B cell (primary cell): Measurements from ENCODE around the gene U2AF1. TPM values are rescaled to one million over a fixed set of nuclear protein-coding genes. Genes with fewer than 3 reads are reported as not detected.
"Not testable (repeated sequence)": the region's sequence is repeated elsewhere in the genome, so short reads cannot be mapped to it uniquely, and the experiment has no call there.

Experiments used
- ATAC-seq: fragments of 200-7000 bp; cut with Tn5 transposase; one replicate; pipeline ENCODE4 v1.10.0; 2021; ENCODE audit warnings: low read depth, mild to moderate bottlenecking, moderate number of reproducible peaks, moderate library complexity
- CTCF ChIA-PET: fragments of 350-600 bp; sonication (Branson Sonifier 250); formaldehyde crosslinking; loops from one replicate; lab custom pipeline; 2021; ENCODE audit warnings: antibody characterized with exemption, inconsistent platforms; lab: Charles Lee
- POLR2A ChIA-PET: fragments of 350-600 bp; sonication (Branson Sonifier 250); formaldehyde crosslinking; loops from one replicate; lab custom pipeline; 2021; ENCODE audit warnings: antibody characterized with exemption; lab: Charles Lee
- DNase-seq: peaks from one replicate; pipeline ENCODE4 v3.0.0; 2013
- H2AFZ ChIP-seq: 2 replicates; pipeline ENCODE4 v1.6.1; 2012; ENCODE audit warnings: mild to moderate bottlenecking, low read depth, low read length; ENCODE audit not compliant: insufficient read depth, poor library complexity, severe bottlenecking
- H3K27ac ChIP-seq, 2 donors: 1 replicate in 1 of 2; 2 replicates in 1 of 2; pipeline ENCODE4 v1.5.1; 2012 to 2013; ENCODE audit warnings: low read length in 2 of 2, mild to moderate bottlenecking in 2 of 2, moderate library complexity in 1 of 2
- H3K27me3 ChIP-seq, 4 experiments: fragments of 200-600 bp in 1 of 4; sonication (generic) in 1 of 4; replicated peaks in 1 of 4; 1 replicate in 2 of 4; 2 replicates in 2 of 4; pipeline versions ENCODE4 v1.6.1 to v1.7.0; 2013 to 2016; ENCODE audit warnings: low read length in 3 of 4, mild to moderate bottlenecking in 2 of 4, mixed read lengths in 1 of 4, moderate library complexity in 1 of 4; ENCODE audit not compliant: insufficient read depth in 4 of 4, control insufficient read depth in 3 of 4; ENCODE audit errors: control extremely low read depth in 1 of 4
- H3K36me3 ChIP-seq, 2 experiments: replicated peaks in 1 of 2; 1 replicate in 1 of 2; 2 replicates in 1 of 2; pipeline versions ENCODE4 v1.6.1 to v1.7.1; 2013; ENCODE audit warnings: low read length in 1 of 2; ENCODE audit not compliant: insufficient read depth in 2 of 2, control insufficient read depth in 1 of 2; ENCODE audit errors: control extremely low read depth in 1 of 2, extremely low read depth in 1 of 2
- H3K4me1 ChIP-seq, 2 donors: fragments of 200-600 bp in 1 of 2; sonication (generic) in 1 of 2; 1 replicate in 1 of 2; 2 replicates in 1 of 2; pipeline versions ENCODE4 v1.5.1 to v1.6.1; 2013 to 2017; ENCODE audit warnings: low read length in 2 of 2; ENCODE audit not compliant: control insufficient read depth in 2 of 2, insufficient read depth in 2 of 2
- H3K4me2 ChIP-seq: replicated peaks from 2 replicates; pipeline ENCODE3; 2012; ENCODE audit warnings: mild to moderate bottlenecking, low read depth, low read length; ENCODE audit not compliant: poor library complexity, severe bottlenecking
- H3K4me3 ChIP-seq, 5 experiments: fragments of 200-600 bp in 1 of 5; sonication (generic) in 1 of 5; 1 replicate in 3 of 5; 2 replicates in 2 of 5; pipeline versions ENCODE4 v1.5.1 to v1.7.0; 2011 to 2016; ENCODE audit warnings: low read length in 4 of 5, mild to moderate bottlenecking in 4 of 5, low read depth in 2 of 5, control low read depth in 1 of 5, moderate library complexity in 1 of 5; ENCODE audit not compliant: insufficient read depth in 1 of 5; ENCODE audit errors: control extremely low read depth in 1 of 5, extremely low read depth in 1 of 5
- H3K79me2 ChIP-seq: fragments of 200-600 bp; sonication (generic); one replicate; pipeline ENCODE4 v1.6.0; 2016; ENCODE audit warnings: low read length; ENCODE audit not compliant: control insufficient read depth, insufficient read depth
- H3K9ac ChIP-seq: fragments of 200-600 bp; sonication (generic); 2 replicates; pipeline ENCODE4 v1.6.1; 2017; ENCODE audit warnings: mild to moderate bottlenecking, low read length, moderate library complexity
- H3K9me3 ChIP-seq, 3 donors: one replicate each; pipeline versions ENCODE4 v1.6.1 to v1.7.1; 2013; ENCODE audit warnings: low read length in 2 of 3; ENCODE audit not compliant: control insufficient read depth in 2 of 3, insufficient read depth in 1 of 3; ENCODE audit errors: control extremely low read depth in 1 of 3
- H4K20me1 ChIP-seq: 2 replicates; pipeline ENCODE4 v1.6.0; 2012; ENCODE audit warnings: mild to moderate bottlenecking, low read length; ENCODE audit not compliant: insufficient read depth, control insufficient read depth, poor library complexity, severe bottlenecking
- H3K27ac Mint-ChIP-seq: one replicate; pipeline ENCODE4 v1.8.0; 2021; ENCODE audit warnings: mixed read lengths
- H3K27me3 Mint-ChIP-seq: one replicate; pipeline ENCODE4 v1.8.0; 2021; ENCODE audit warnings: mixed read lengths
- H3K4me1 Mint-ChIP-seq: one replicate; pipeline ENCODE4 v1.8.0; 2021; ENCODE audit warnings: mixed read lengths
- H3K4me3 Mint-ChIP-seq: one replicate; pipeline ENCODE4 v1.8.0; 2021; ENCODE audit warnings: mixed read lengths
- H3K9me3 Mint-ChIP-seq: one replicate; pipeline ENCODE4 v1.8.0; 2022; ENCODE audit warnings: mixed read lengths; ENCODE audit not compliant: insufficient read depth
- WGBS: methylation state at CpG from one replicate; pipeline ENCODE4 v1.1.5; 2013; ENCODE audit warnings: missing lambda C conversion rate; ENCODE audit not compliant: insufficient coverage; 5-methylcytosine and 5-hydroxymethylcytosine counted together
- intact Hi-C: fragments of 100-400 bp; cut with micrococcal nuclease; formaldehyde crosslinking; loops from one replicate; pipeline ENCODE4 v1.10.0; 2022
- polyA plus RNA-seq: library from polyadenylated mRNA; depleted of rRNA; stranded (reverse); fragments of >200 nt; gene quantifications from 2 replicates; pipeline ENCODE4 v1.2.3, GENCODE V29; 2012
- total RNA-seq, 2 donors: library from RNA; stranded (reverse); fragments of 120-200 nt in 1 of 2; gene quantifications; 1 replicate in 1 of 2; 2 replicates in 1 of 2; pipeline versions ENCODE4 v1.2.3 to v1.2.4, GENCODE V29; 2013 to 2022

Gene U2AF1
- total and polyA plus RNA-seq, 2 donors (not counting 1 experiment from before 2014, with no cell fraction given), result 70.9 to 104 TPM

DNA sequence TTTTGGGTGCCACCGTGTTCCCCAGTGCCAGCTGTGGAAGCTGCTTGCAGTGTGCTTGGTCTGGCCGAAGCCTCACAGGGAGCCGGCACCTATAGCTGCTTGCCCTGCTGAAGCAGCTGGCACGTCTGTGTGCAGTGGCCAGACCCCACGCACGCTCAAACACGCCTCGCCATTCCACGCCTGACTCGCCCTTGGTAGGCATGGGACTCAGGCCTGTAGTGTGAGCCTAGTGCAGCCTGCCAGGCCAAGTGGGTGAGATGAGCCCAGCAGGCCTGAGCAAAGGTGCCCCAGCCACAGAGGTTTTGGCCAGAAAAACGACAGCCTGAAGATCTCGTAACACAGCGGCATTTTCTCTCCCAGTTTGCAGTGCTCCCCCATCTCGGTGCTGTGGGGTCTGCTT is 64.1 kb downstream of the U2AF1 start:
- H2AFZ ChIP-seq, ATAC-seq, H3K9me3 Mint-ChIP-seq, H3K4me2 ChIP-seq, H3K4me3 Mint-ChIP-seq, H3K27me3 Mint-ChIP-seq, H4K20me1 ChIP-seq, H3K27ac ChIP-seq, H3K9ac ChIP-seq, POLR2A ChIA-PET, H3K27me3 ChIP-seq, H3K27ac Mint-ChIP-seq, H3K4me3 ChIP-seq, CTCF ChIA-PET, H3K4me1 Mint-ChIP-seq, H3K36me3 ChIP-seq, H3K79me2 ChIP-seq, H3K4me1 ChIP-seq, DNase-seq, intact Hi-C loops: not testable (repeated sequence)
- H3K9me3 ChIP-seq, result peaks cover 0 to 12% (median 0%) of the 10 kb centered on the region in 3 donors
- over 99% methylated on average over 8 of the region's 14 CpGs for WGBS

Other genes with a start within 250 kb of the U2AF1 start
- gene WDR4, start 228.0 kb downstream of the U2AF1 start, total RNA-seq, result 40.1 TPM in 2 replicates
- gene WDR4, start 228.0 kb downstream of the U2AF1 start, polyA plus RNA-seq, result 17.7 and 20.1 TPM in 2 replicates
- 29.7 and 30.8 TPM in 2 replicates for gene NDUFV3, start 214.3 kb downstream of the U2AF1 start, total RNA-seq
- gene NDUFV3, start 214.3 kb downstream of the U2AF1 start, polyA plus RNA-seq, result 11.6 and 14.0 TPM in 2 replicates
- gene ERVH48-1, start 181.9 kb downstream of the U2AF1 start, total RNA-seq, result not detected in 2 replicates
- not detected in 2 replicates for gene ERVH48-1, start 181.9 kb downstream of the U2AF1 start, polyA plus RNA-seq
- 25.3 and 29.5 TPM in 2 replicates for gene PKNOX1, start 133.0 kb downstream of the U2AF1 start, total RNA-seq
- 7.6 and 8.6 TPM in 2 replicates for gene PKNOX1, start 133.0 kb downstream of the U2AF1 start, polyA plus RNA-seq
- gene CBS, start 31.7 kb downstream of the U2AF1 start, total RNA-seq, result 0.44 and 2.0 TPM in 2 replicates
- gene CBS, start 31.7 kb downstream of the U2AF1 start, polyA plus RNA-seq, result 0.15 and 0.43 TPM in 2 replicates
- not detected in 2 replicates for gene CRYAA, start 61.4 kb upstream of the U2AF1 start, total RNA-seq
- gene CRYAA, start 61.4 kb upstream of the U2AF1 start, polyA plus RNA-seq, result not detected in 2 replicates